BE2C (cell line): ENCODE measurements around the gene ZNF212.

ENCODE experiments used
- DNase-seq: peaks from one replicate; pipeline ENCODE4 v3.0.0-alpha.2; 2020
- H3K27me3 ChIP-seq: fragments of 250-450 bp; sonication (Bioruptor Pico); 2 replicates; pipeline ENCODE4 v1.5.1; 2020; ENCODE audit warnings: mild to moderate bottlenecking
- H3K36me3 ChIP-seq: fragments of 250-450 bp; sonication (Bioruptor Pico); 2 replicates; pipeline ENCODE4 v1.5.1; 2020; ENCODE audit warnings: mild to moderate bottlenecking
- H3K4me1 ChIP-seq: fragments of 250-450 bp; sonication (Bioruptor Pico); 2 replicates; pipeline ENCODE4 v1.5.1; 2020
- H3K4me3 ChIP-seq: 2 replicates; pipeline ENCODE4 v1.5.1; 2011; ENCODE audit warnings: low read depth, low read length
- H3K9me3 ChIP-seq: fragments of 250-450 bp; sonication (Bioruptor Pico); 2 replicates; pipeline ENCODE4 v1.5.1; 2020
- TF ChIP-seq, protein P1 (sequence below): IDR thresholded peaks from 2 replicates; pipeline ENCODE4 v1.5.1; 2012; ENCODE audit warnings: mild to moderate bottlenecking, low read depth, low read length

The ZNF212 gene

DNA sequence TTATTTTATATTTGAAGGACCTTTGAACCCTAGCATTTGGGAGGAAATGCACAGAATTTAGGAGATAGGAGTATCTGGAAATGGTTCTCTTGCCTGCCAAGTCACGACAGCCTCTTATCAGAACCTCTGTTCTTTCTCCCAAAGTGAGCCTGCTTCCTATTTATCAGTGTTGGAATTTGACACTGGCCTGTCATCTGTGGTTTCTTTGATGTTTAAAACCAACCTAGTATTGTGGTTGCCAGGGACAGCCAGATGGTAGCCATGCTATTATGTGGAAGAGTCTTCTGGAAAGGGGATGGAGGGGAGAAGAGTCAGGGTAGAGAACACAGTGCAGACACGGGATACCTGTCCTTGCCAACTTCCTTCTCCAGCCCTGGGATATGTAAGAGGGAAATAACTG is 23.0 kb upstream of the ZNF212 start:
- no peaks in the 10 kb centered on the region for H3K27me3 ChIP-seq
- no peaks in the 10 kb centered on the region for H3K9me3 ChIP-seq
- no peak overlapping the region for H3K4me3 ChIP-seq
- peaks cover 90% of the 10 kb centered on the region for H3K36me3 ChIP-seq
- TF ChIP-seq, protein P1, sequence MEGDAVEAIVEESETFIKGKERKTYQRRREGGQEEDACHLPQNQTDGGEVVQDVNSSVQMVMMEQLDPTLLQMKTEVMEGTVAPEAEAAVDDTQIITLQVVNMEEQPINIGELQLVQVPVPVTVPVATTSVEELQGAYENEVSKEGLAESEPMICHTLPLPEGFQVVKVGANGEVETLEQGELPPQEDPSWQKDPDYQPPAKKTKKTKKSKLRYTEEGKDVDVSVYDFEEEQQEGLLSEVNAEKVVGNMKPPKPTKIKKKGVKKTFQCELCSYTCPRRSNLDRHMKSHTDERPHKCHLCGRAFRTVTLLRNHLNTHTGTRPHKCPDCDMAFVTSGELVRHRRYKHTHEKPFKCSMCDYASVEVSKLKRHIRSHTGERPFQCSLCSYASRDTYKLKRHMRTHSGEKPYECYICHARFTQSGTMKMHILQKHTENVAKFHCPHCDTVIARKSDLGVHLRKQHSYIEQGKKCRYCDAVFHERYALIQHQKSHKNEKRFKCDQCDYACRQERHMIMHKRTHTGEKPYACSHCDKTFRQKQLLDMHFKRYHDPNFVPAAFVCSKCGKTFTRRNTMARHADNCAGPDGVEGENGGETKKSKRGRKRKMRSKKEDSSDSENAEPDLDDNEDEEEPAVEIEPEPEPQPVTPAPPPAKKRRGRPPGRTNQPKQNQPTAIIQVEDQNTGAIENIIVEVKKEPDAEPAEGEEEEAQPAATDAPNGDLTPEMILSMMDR, result no peak
- no peak for DNase-seq
- no peaks in the 10 kb centered on the region for H3K4me1 ChIP-seq

DNA sequence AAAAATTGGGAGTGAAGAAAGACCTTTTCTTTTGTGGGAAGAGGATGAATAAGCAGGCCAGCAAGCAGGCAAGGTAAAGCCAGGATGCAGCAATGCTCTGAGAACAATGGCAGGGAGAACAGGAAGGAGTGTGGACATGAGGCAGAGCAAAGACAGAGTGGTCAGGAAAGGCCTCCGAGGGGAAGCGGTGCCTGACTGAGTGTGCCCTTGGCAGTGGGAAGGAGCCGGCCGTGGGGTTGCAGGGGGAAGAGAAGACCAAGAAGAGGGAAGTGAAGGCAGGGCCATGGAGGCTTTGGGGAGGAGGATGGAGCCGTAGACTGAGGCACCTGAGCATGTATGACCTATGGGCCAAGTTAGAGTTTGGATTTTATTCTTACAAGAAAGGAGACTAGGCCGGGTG is 21.9 kb upstream of the ZNF212 start:
- Histone ChIP-seq H3K36me3 (peaks cover 81% of the 10 kb centered on the region), H3K27me3 (no peaks in the 10 kb centered on the region), H3K9me3 (no peaks in the 10 kb centered on the region), H3K4me3 (no peak overlapping the region), H3K4me1 (no peaks in the 10 kb centered on the region)
- DNase-seq, result no peak
- TF ChIP-seq, protein P1, result no peak

DNA sequence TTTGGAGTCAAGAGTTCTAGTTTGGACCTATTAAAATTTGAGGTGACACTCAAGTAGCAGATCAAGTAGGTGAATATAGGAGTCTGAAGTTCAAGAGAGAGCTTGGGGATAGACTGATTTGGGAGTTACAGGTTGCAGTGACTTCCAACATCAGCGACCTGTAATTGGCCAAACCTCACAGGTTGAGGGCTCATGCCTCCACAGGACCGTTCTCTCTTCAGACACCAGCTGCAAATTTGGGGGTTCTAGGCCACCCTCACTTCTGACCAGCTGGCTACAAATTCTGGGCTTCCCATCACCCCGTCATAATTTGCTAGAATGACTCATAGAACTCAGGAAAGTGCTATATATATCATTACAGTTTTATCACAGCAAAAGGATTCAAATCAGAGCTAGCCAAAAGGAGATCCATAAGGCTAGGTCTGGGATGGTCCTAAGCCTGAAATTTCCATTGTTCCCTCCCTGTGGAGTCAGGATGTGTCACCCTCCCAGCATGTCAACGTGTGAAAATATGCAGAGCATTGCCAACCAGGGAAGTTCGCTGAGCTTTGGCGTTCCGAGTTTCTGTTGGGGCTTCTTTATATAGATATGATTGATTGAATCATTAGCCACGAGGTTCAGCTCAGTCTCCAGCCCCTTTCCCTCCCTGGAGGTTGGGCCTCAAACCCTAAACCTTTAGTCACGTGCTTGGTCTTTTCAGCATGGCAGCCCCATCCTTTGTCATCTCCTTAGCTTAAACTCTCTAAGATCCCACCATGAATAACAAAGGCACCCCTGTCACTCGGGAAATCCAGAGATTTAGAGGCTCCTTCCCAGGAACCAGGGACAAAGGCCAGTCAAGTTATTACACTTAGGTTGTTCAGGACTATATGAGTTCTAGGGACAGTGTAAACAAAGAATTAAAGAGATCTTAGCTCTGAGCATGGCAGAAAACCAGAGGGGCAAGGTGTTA is 20.7 kb upstream of the ZNF212 start:
- no peaks in the 10 kb centered on the region for H3K9me3 ChIP-seq
- no peaks in the 10 kb centered on the region for H3K4me1 ChIP-seq
- no peak overlapping the region for H3K4me3 ChIP-seq
- DNase-seq, result no peak
- H3K36me3 ChIP-seq, result peaks cover 72% of the 10 kb centered on the region
- TF ChIP-seq, protein P1, result no peak
- no peaks in the 10 kb centered on the region for H3K27me3 ChIP-seq

DNA sequence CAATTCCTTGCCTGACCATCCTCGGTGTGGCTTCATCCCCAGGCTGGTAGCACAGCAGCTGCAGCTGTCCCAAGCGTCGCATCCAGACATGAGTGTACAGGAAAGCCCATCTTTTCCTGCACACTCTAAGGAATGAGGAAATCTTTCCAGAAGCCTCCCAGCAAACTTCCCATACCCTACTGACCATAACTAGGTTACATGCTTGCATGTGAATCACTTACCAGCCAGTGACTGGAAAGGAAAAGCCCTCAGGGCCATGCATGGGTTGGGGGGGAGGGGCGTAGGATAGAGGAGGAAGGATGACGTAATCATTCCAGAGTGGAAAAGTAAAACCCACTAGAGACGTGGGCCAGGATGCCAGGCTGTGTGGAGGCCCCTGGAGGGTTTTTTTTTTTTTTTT is 18.9 kb upstream of the ZNF212 start:
- TF ChIP-seq, protein P1, result no peak
- H3K27me3 ChIP-seq, result no peaks in the 10 kb centered on the region
- peak; percentile 35 for DNase-seq
- H3K9me3 ChIP-seq, result no peaks in the 10 kb centered on the region
- peaks cover 65% of the 10 kb centered on the region for H3K36me3 ChIP-seq
- no peak overlapping the region for H3K4me3 ChIP-seq
- H3K4me1 ChIP-seq, result no peaks in the 10 kb centered on the region

DNA sequence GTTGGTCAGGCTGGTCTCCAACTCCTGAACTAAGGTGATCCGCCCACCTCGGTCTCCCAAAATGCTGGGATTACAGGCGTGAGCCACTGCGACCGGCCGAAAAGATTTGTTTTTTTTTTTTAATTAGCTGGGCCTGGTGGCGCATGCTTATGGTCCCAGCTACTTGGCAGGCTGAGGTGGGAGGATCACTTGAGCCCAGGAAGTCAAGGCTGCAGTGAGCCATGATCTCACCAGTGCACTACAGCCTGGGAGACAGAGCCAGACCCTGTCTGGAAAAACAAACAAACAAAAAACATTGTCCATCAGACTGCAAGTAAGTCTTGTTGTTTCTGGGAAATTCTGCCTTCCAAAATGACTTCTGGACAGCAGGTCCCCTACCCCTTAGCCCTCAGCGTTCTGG is 16.3 kb upstream of the ZNF212 start:
- Histone ChIP-seq H3K36me3 (peaks cover 41% of the 10 kb centered on the region), H3K4me3 (no peak overlapping the region), H3K4me1 (no peaks in the 10 kb centered on the region), H3K27me3 (no peaks in the 10 kb centered on the region), H3K9me3 (no peaks in the 10 kb centered on the region)
- TF ChIP-seq, protein P1, result no peak
- no peak for DNase-seq

DNA sequence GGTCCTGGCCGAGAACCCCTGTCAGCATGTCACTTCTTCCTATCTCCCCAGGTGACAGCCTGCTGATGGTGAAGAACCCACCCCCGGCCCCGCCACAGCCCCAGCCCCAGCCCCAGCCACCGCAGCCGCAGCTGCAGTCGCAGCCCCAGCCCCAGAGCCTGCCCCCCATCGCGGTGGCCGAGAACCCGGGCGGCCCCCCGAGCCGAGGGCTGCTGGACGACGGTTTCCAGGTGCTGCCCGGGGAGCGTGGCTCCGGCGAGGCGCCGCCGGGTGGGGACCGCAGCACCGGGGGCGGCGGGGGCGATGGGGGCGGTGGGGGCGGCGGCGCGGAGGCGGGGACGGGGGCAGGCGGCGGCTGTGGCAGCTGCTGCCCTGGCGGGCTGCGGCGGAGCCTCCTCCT is 15.7 kb upstream of the ZNF212 start:
- Histone ChIP-seq H3K4me3 (no peak overlapping the region), H3K27me3 (no peaks in the 10 kb centered on the region), H3K9me3 (no peaks in the 10 kb centered on the region), H3K4me1 (no peaks in the 10 kb centered on the region), H3K36me3 (peaks cover 35% of the 10 kb centered on the region)
- TF ChIP-seq, protein P1, result no peak
- DNase-seq, result no peak
